Stimulated activated CD8-positive, alpha-beta memory T cell treated with anti-CD3 and anti-CD28 coated beads, Interleukin-4, amount 100 ng/mL, for 24 hours (primary cell): ENCODE data around the gene RBM48.
"Not testable (repeated sequence)": the region's sequence is repeated elsewhere in the genome, so short reads cannot be mapped to it uniquely, and the experiment has no call there.

Experiments used
- DNase-seq: peaks from one replicate; pipeline ENCODE4 v3.0.0-alpha.2; 2020; ENCODE audit warnings: low read depth

RBM48 gene

GRCh38 chr7:92545116-92545515 lies 16.5 kb downstream of the RBM48 start:
- not testable (repeated sequence) for DNase-seq

GRCh38 chr7:92546856-92547497 lies 18.4 kb downstream of the RBM48 start:
- no peak for DNase-seq

- DNase-seq, result no peak
Measured at GRCh38 chr7:92547579-92547978, 19.0 kb downstream of the RBM48 start.

GRCh38 chr7:92550194-92550593 lies 21.6 kb downstream of the RBM48 start:
- DNase-seq, result no peak

GRCh38 chr7:92557249-92557648 lies 28.7 kb downstream of the RBM48 start:
- DNase-seq, result no peak

GRCh38 chr7:92557808-92558362 lies 29.3 kb downstream of the RBM48 start:
- no peak for DNase-seq

- DNase-seq, result no peak
Measured at GRCh38 chr7:92560602-92561001, 32.0 kb downstream of the RBM48 start.

- DNase-seq, result no peak
Measured at GRCh38 chr7:92563345-92563744, 34.8 kb downstream of the RBM48 start.

GRCh38 chr7:92567460-92567859 lies 38.9 kb downstream of the RBM48 start:
- DNase-seq, result no peak

GRCh38 chr7:92569137-92569536 lies 40.5 kb downstream of the RBM48 start:
- DNase-seq, result no peak

GRCh38 chr7:92576296-92576695 lies 47.7 kb downstream of the RBM48 start:
- DNase-seq, result no peak

GRCh38 chr7:92582948-92583347 lies 54.4 kb downstream of the RBM48 start:
- DNase-seq, result no peak

GRCh38 chr7:92584953-92585352 lies 56.4 kb downstream of the RBM48 start:
- DNase-seq, result no peak

- DNase-seq, result no peak
Measured at GRCh38 chr7:92586403-92586802, 57.8 kb downstream of the RBM48 start.

GRCh38 chr7:92586841-92587240 lies 58.2 kb downstream of the RBM48 start:
- no peak for DNase-seq
